ENCODE results near the gene ATRX. TPM values are rescaled to one million over a fixed set of nuclear protein-coding genes. Genes with fewer than 3 reads are reported as not detected.

Gene ATRX
- polyA plus RNA-seq, 1 donor from 2014 or later, result 64.0 TPM

GRCh38 chrX:77597511-77597910, 188.5 kb downstream of the ATRX start:
- no peak for TF ChIP-seq SMC3 (conservative IDR thresholded peaks at IDR 0.05; ENCODE audit: poor library complexity)
- TF ChIP-seq TAF1 (IDR thresholded peaks at IDR 0.05; ENCODE audit: low read depth), result no peak
- no peak for TF ChIP-seq MXI1 (conservative IDR thresholded peaks at IDR 0.05; ENCODE audit: poor library complexity, severe bottlenecking)
- no peak for TF ChIP-seq EZH2 (IDR thresholded peaks at IDR 0.05; ENCODE audit: borderline replicate concordance, insufficient read depth, low read length, poor library complexity, severe bottlenecking)
- TF ChIP-seq EP300 (conservative IDR thresholded peaks at IDR 0.05; ENCODE audit: poor library complexity, severe bottlenecking), result no peak
- TF ChIP-seq REST (IDR thresholded peaks at IDR 0.05; ENCODE audit: borderline replicate concordance), result no peak
- TF ChIP-seq CTCF (IDR thresholded peaks at IDR 0.05; ENCODE audit: poor library complexity, severe bottlenecking), result no peak
- TF ChIP-seq POLR2AphosphoS5 (IDR thresholded peaks at IDR 0.05), result no peak
- no peak for TF ChIP-seq RAD21 (conservative IDR thresholded peaks at IDR 0.05)
- H4K20me1 ChIP-seq (ENCODE audit: insufficient read depth), result no peaks in the 10 kb centered on the region

GRCh38 chrX:77597090-77597489, 188.9 kb downstream of the ATRX start:
- no peak overlapping the region for H3K4me2 ChIP-seq (ENCODE audit: low read length)
- no peaks in the 10 kb centered on the region for H3K27me3 ChIP-seq (ENCODE audit: insufficient read depth, low read depth, low read length)
- no peak for TF ChIP-seq POLR2AphosphoS5 (IDR thresholded peaks at IDR 0.05)
- no peak for TF ChIP-seq MXI1 (conservative IDR thresholded peaks at IDR 0.05; ENCODE audit: poor library complexity, severe bottlenecking)
- TF ChIP-seq CTCF (IDR thresholded peaks at IDR 0.05; ENCODE audit: poor library complexity, severe bottlenecking), result peak; percentile 26
- TF ChIP-seq RAD21 (conservative IDR thresholded peaks at IDR 0.05), result no peak
- no peak for TF ChIP-seq TAF1 (IDR thresholded peaks at IDR 0.05; ENCODE audit: low read depth)
- no peak for TF ChIP-seq SMC3 (conservative IDR thresholded peaks at IDR 0.05; ENCODE audit: poor library complexity)
- TF ChIP-seq REST (IDR thresholded peaks at IDR 0.05; ENCODE audit: borderline replicate concordance), result no peak
- no peak overlapping the region for H3K27ac ChIP-seq (ENCODE audit: low read length)
- H3K9me2 ChIP-seq (ENCODE audit: insufficient read depth, low read length), result no peaks in the 10 kb centered on the region
- H4K20me1 ChIP-seq (ENCODE audit: insufficient read depth), result no peaks in the 10 kb centered on the region
- no peaks in the 10 kb centered on the region for H3K9me3 ChIP-seq (ENCODE audit: low read length)
- no peaks in the 10 kb centered on the region for H3F3A ChIP-seq (ENCODE audit: insufficient read depth, low read length, poor library complexity, severe bottlenecking)
- no peak overlapping the region for H3K9ac ChIP-seq (ENCODE audit: low read length)
- H3K79me2 ChIP-seq (replicated peaks; ENCODE audit: insufficient read depth, low read length), result no peaks in the 10 kb centered on the region
- H3K36me3 ChIP-seq (ENCODE audit: insufficient read depth, low read length), result no peaks in the 10 kb centered on the region
- H3K4me3 ChIP-seq (ENCODE audit: low read length), result no peak overlapping the region
- no peak overlapping the region for H2AFZ ChIP-seq (ENCODE audit: low read depth, low read length)

More at GRCh38 chrX:77597511-77597910, 188.5 kb downstream of the ATRX start:
- Histone ChIP-seq H2AFZ (ENCODE audit: low read depth, low read length) (no peak overlapping the region), H3K36me3 (ENCODE audit: insufficient read depth, low read length) (no peaks in the 10 kb centered on the region), H3K79me2 (replicated peaks; ENCODE audit: insufficient read depth, low read length) (no peaks in the 10 kb centered on the region), H3F3A (ENCODE audit: insufficient read depth, low read length, poor library complexity, severe bottlenecking) (no peaks in the 10 kb centered on the region), H3K9me2 (ENCODE audit: insufficient read depth, low read length) (no peaks in the 10 kb centered on the region), H3K27ac (ENCODE audit: low read length) (no peak overlapping the region), H3K4me2 (ENCODE audit: low read length) (no peak overlapping the region), H3K9ac (ENCODE audit: low read length) (no peak overlapping the region), H3K4me3 (ENCODE audit: low read length) (no peak overlapping the region), H3K9me3 (ENCODE audit: low read length) (no peaks in the 10 kb centered on the region), H3K27me3 (ENCODE audit: insufficient read depth, low read depth, low read length) (no peaks in the 10 kb centered on the region)
